HL-60 (cell line): Measurements from ENCODE around the gene LPIN3.
A peak's percentile ranks its signal among the peaks of the same experiment; 100 is the strongest.
"Not testable (repeated sequence)": the region's sequence is repeated elsewhere in the genome, so short reads cannot be mapped to it uniquely, and the experiment has no call there.

Experiments
- DNase-seq, 2 experiments: peaks; one replicate each; pipeline ENCODE4 v3.0.0-alpha.2; 2010 to 2020; ENCODE audit warnings: low read depth in 1 of 2, low spot score in 1 of 2
- H3K27ac ChIP-seq: fragments of 250-450 bp; sonication (Bioruptor Pico); replicated peaks from 2 replicates; pipeline ENCODE4 v1.5.1; 2020; ENCODE audit warnings: mild to moderate bottlenecking, moderate library complexity
- H3K27me3 ChIP-seq: fragments of 250-450 bp; sonication (Bioruptor Pico); 2 replicates; pipeline ENCODE4 v1.5.1; 2021; ENCODE audit warnings: mild to moderate bottlenecking, moderate library complexity; ENCODE audit not compliant: insufficient read depth, poor library complexity, severe bottlenecking
- H3K4me3 ChIP-seq: replicated peaks from 2 replicates; pipeline ENCODE4 v1.5.1; 2011; ENCODE audit warnings: mild to moderate bottlenecking, control low read depth, low read length; ENCODE audit not compliant: insufficient read depth
- GABPA ChIP-seq: IDR thresholded peaks from 2 replicates; pipeline ENCODE4 v1.6.1; 2012; ENCODE audit warnings: low read depth
- POLR2AphosphoS5 ChIP-seq: IDR thresholded peaks from 2 replicates; pipeline ENCODE4 v1.6.1; 2012; ENCODE audit warnings: low read depth
- SPI1 ChIP-seq: IDR thresholded peaks from 2 replicates; pipeline ENCODE4 v1.6.1; 2012; ENCODE audit warnings: low read depth, mild to moderate bottlenecking, borderline replicate concordance
- TF ChIP-seq, protein P1 (sequence below): IDR thresholded peaks from one replicate; pipeline ENCODE4 v1.5.1; 2011; ENCODE audit warnings: low read length, control low read depth, inconsistent platforms; ENCODE audit not compliant: insufficient read depth
- TF ChIP-seq, protein P2 (sequence below): IDR thresholded peaks from 2 replicates; pipeline ENCODE4 v1.6.1; 2012; ENCODE audit warnings: low read depth; ENCODE audit not compliant: insufficient replicate concordance

Gene LPIN3

DNA sequence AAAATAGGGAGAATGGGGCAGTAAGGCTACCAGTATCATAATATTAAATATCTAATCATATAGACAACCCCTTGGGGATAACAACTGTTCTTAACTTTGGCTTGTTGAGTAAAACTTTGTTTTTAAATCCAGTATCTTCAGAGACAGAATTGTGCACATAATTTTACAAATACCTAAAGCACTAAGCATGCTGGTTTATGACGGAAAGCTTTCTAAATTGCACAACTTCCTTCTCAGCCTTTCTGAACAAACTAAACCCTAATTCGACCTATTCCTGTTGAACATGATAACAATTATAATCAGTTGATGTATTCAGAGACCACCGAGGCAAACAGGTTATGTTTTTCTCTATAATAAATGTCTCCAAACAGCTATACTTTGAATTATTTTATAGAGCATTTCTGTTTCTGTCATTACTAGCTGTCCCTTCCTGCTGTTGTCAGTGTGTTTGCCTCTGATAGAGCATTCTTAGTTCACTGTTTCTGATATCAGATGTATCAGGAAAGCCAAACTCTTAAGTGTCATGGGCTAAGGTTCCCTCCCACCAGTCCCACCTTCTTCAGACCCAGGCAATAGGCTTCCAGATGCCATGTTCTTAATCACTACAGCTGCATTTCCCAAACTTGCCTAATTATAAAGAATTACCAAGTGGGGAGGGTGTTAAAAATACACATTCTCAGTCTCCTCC lies 31.8 kb upstream of the LPIN3 start:
- no peak for DNase-seq
- Histone ChIP-seq H3K4me3 (no peak overlapping the region), H3K27me3 (no peaks in the 10 kb centered on the region), H3K27ac (peak overlapping the region; percentile 46)
- TF ChIP-seq POLR2AphosphoS5 = no peak
- TF ChIP-seq, protein P1, sequence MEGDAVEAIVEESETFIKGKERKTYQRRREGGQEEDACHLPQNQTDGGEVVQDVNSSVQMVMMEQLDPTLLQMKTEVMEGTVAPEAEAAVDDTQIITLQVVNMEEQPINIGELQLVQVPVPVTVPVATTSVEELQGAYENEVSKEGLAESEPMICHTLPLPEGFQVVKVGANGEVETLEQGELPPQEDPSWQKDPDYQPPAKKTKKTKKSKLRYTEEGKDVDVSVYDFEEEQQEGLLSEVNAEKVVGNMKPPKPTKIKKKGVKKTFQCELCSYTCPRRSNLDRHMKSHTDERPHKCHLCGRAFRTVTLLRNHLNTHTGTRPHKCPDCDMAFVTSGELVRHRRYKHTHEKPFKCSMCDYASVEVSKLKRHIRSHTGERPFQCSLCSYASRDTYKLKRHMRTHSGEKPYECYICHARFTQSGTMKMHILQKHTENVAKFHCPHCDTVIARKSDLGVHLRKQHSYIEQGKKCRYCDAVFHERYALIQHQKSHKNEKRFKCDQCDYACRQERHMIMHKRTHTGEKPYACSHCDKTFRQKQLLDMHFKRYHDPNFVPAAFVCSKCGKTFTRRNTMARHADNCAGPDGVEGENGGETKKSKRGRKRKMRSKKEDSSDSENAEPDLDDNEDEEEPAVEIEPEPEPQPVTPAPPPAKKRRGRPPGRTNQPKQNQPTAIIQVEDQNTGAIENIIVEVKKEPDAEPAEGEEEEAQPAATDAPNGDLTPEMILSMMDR = no peak
- no peak for TF ChIP-seq SPI1
- TF ChIP-seq, protein P2, sequence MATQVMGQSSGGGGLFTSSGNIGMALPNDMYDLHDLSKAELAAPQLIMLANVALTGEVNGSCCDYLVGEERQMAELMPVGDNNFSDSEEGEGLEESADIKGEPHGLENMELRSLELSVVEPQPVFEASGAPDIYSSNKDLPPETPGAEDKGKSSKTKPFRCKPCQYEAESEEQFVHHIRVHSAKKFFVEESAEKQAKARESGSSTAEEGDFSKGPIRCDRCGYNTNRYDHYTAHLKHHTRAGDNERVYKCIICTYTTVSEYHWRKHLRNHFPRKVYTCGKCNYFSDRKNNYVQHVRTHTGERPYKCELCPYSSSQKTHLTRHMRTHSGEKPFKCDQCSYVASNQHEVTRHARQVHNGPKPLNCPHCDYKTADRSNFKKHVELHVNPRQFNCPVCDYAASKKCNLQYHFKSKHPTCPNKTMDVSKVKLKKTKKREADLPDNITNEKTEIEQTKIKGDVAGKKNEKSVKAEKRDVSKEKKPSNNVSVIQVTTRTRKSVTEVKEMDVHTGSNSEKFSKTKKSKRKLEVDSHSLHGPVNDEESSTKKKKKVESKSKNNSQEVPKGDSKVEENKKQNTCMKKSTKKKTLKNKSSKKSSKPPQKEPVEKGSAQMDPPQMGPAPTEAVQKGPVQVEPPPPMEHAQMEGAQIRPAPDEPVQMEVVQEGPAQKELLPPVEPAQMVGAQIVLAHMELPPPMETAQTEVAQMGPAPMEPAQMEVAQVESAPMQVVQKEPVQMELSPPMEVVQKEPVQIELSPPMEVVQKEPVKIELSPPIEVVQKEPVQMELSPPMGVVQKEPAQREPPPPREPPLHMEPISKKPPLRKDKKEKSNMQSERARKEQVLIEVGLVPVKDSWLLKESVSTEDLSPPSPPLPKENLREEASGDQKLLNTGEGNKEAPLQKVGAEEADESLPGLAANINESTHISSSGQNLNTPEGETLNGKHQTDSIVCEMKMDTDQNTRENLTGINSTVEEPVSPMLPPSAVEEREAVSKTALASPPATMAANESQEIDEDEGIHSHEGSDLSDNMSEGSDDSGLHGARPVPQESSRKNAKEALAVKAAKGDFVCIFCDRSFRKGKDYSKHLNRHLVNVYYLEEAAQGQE = no peak
- no peak for TF ChIP-seq GABPA

DNA sequence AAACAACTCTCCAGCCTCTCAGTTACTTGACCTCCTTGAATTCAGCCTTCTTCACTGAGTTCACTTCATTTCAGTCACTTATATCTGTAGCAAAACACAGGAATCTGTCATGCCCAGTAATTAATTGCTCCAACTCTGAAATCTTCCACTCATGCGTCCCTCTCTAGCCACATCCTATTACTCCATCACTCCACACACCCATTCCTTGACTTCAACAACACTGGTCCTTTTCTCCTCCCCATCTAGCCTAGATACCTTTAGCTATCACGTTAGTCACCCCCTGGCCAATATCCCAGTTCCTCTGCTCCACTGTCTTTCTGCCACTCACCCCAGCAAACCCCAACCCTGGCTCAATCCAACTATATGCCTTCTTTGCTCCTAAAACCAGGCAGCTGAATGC lies 30.8 kb upstream of the LPIN3 start:
- TF ChIP-seq, protein P2 = no peak
- TF ChIP-seq POLR2AphosphoS5 (no peak), SPI1 (no peak), GABPA (no peak)
- TF ChIP-seq, protein P1 = no peak
- H3K27ac ChIP-seq = no peak overlapping the region
- DNase-seq = no peak
- H3K27me3 ChIP-seq = no peaks in the 10 kb centered on the region
- no peak overlapping the region for H3K4me3 ChIP-seq

DNA sequence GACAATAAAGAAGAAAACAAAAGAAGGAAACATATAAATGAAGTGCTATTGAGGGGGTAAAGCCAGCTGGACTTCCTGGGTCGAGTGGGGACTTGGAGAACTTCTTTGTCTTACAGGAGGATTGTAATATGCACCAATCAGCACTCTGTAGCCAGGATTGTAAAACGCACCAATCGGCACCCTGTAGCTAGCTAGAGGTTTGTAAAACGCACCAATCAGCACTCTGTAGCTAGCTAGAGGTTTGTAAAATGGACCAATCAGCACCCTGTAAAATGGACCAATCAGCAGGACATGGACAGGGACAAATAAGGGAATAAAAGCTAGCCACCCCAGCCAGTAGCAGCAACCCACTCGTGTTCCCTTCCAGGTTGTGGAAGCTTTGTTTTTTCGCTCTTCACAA lies 28.6 kb upstream of the LPIN3 start:
- not testable (repeated sequence) for H3K4me3 ChIP-seq, DNase-seq, H3K27ac ChIP-seq, H3K27me3 ChIP-seq

DNA sequence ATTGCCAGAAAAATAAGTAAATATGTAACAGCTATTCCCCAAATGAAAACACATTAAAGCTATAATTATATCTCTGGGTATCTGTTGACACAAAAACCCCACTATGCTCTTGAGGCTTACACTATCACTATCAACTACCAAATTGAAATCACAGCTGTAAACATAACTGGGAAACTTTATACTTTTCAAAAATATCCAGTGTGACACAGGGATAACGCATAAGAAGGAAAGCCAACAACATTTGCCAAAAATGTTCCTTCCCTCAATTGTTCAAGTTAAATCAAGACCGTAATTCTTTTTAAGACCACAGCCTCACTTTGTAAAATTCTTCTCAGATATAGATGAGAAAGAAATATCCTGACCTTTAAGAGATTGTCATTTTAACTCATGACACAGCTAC lies 26.2 kb upstream of the LPIN3 start:
- TF ChIP-seq, protein P1 = no peak
- no peak for TF ChIP-seq POLR2AphosphoS5
- Histone ChIP-seq H3K27me3 (no peaks in the 10 kb centered on the region), H3K4me3 (no peak overlapping the region), H3K27ac (no peak overlapping the region)
- DNase-seq = no peak
